GM20431 (cell line): ENCODE measurements around the gene PRR33.

Source experiments
- in situ Hi-C: fragments of 300-500 bp; cut with MseI, MboI; formaldehyde crosslinking; loops from one replicate; pipeline ENCODE4 v1.15.0; 2020; ENCODE audit warnings: low sequenced_read_pairs; ENCODE audit not compliant: unreplicated experiment

PRR33 gene

GRCh38 chr11:1854132-1854948, 37.4 kb downstream of the PRR33 start:
- in situ Hi-C loops: no loop called here

GRCh38 chr11:1853376-1854131, 38.1 kb downstream of the PRR33 start:
- in situ Hi-C loops: no loop called here

- in situ Hi-C loops: no loop called here
Measured at GRCh38 chr11:1852877-1853276, 38.8 kb downstream of the PRR33 start, which contains the start of gene LSP1. Gene LSP1 (plus strand): TSS chr11:1853084. CDS start chr11:1853145, 61 bp downstream.

- in situ Hi-C loops: no loop called here
Measured at GRCh38 chr11:1852271-1852876, 39.3 kb downstream of the PRR33 start.

- in situ Hi-C loops: no loop called here
Measured at GRCh38 chr11:1851468-1852180, 40.1 kb downstream of the PRR33 start.

- in situ Hi-C loops: no loop called here
Measured at GRCh38 chr11:1848640-1849430, 42.9 kb downstream of the PRR33 start.

GRCh38 chr11:1847926-1848639, 43.6 kb downstream of the PRR33 start:
- in situ Hi-C loops: no loop called here

- in situ Hi-C loops: no loop called here
Measured at GRCh38 chr11:1847006-1847735, 44.5 kb downstream of the PRR33 start.

- in situ Hi-C loops: no loop called here
Measured at GRCh38 chr11:1846453-1846932, 45.2 kb downstream of the PRR33 start.

- in situ Hi-C loops: no loop called here
Measured at GRCh38 chr11:1845561-1846452, 45.9 kb downstream of the PRR33 start.

- in situ Hi-C loops: no loop called here
Measured at GRCh38 chr11:1845095-1845429, 46.6 kb downstream of the PRR33 start.

GRCh38 chr11:1844221-1845094, 47.2 kb downstream of the PRR33 start:
- in situ Hi-C loops: no loop called here

GRCh38 chr11:1843796-1844195, 47.9 kb downstream of the PRR33 start:
- in situ Hi-C loops: no loop called here

- in situ Hi-C loops: no loop called here
Measured at GRCh38 chr11:1843098-1843473, 48.6 kb downstream of the PRR33 start.

- in situ Hi-C loops: no loop called here
Measured at GRCh38 chr11:1842149-1843097, 49.3 kb downstream of the PRR33 start.
